Epithelial cell of proximal tubule (primary cell): ENCODE measurements around the gene SUSD6. TPM values are rescaled to one million over a fixed set of nuclear protein-coding genes. Genes with fewer than 3 reads are reported as not detected.
A peak's percentile ranks its signal among the peaks of the same experiment; 100 is the strongest.

Experiments used
- DNase-seq: peaks from one replicate; pipeline ENCODE4 v3.0.0-alpha.2; 2011; ENCODE audit warnings: low read depth
- H3K4me3 ChIP-seq: 2 replicates; pipeline ENCODE4 v1.5.1; 2011; ENCODE audit warnings: low read depth, mild to moderate bottlenecking, low read length
- total RNA-seq: library from RNA; depleted of rRNA; stranded (reverse); fragments of >200 nt; gene quantifications from 2 replicates; pipeline ENCODE4 v1.2.3, GENCODE V29; 2015
- TF ChIP-seq, protein P1 (sequence below): conservative IDR thresholded peaks from 2 replicates; pipeline ENCODE4 v1.5.1; 2012; ENCODE audit warnings: low read depth, mild to moderate bottlenecking, low read length

Gene SUSD6
- total RNA-seq, 1 donor from 2014 or later, result 6.2 TPM

- TF ChIP-seq, protein P1, sequence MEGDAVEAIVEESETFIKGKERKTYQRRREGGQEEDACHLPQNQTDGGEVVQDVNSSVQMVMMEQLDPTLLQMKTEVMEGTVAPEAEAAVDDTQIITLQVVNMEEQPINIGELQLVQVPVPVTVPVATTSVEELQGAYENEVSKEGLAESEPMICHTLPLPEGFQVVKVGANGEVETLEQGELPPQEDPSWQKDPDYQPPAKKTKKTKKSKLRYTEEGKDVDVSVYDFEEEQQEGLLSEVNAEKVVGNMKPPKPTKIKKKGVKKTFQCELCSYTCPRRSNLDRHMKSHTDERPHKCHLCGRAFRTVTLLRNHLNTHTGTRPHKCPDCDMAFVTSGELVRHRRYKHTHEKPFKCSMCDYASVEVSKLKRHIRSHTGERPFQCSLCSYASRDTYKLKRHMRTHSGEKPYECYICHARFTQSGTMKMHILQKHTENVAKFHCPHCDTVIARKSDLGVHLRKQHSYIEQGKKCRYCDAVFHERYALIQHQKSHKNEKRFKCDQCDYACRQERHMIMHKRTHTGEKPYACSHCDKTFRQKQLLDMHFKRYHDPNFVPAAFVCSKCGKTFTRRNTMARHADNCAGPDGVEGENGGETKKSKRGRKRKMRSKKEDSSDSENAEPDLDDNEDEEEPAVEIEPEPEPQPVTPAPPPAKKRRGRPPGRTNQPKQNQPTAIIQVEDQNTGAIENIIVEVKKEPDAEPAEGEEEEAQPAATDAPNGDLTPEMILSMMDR, result no peak
- no peak overlapping the region for H3K4me3 ChIP-seq
- no peak for DNase-seq
These were observed 5.7 kb upstream of the SUSD6 start for GRCh38 chr14:69605738-69606137.

GRCh38 chr14:69606258-69607184 is 4.9 kb upstream of the SUSD6 start:
- no peak for DNase-seq
- TF ChIP-seq, protein P1, result no peak
- H3K4me3 ChIP-seq, result no peak overlapping the region

- peak overlapping the region; percentile 69 for H3K4me3 ChIP-seq
- TF ChIP-seq, protein P1, result no peak
- no peak for DNase-seq
These were observed 1.1 kb upstream of the SUSD6 start for GRCh38 chr14:69610020-69610873.

DNA sequence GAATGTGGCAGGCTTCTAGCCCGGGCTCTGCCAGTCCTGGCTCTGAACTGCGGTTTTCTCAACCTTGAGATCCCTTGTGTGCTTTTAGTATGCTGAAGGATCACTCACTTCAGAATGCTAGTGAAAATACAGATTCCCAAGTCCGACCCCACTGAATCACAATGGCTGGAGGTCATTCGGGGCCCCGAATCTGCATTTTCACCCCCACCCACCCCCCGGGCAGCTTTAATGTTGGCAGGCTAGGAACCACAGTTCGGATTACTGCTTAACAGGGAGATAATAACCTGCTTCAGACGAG is 573 bp upstream of the SUSD6 start:
- peak overlapping the region; percentile 69 for H3K4me3 ChIP-seq
- no peak for DNase-seq
- TF ChIP-seq, protein P1, result no peak

- H3K4me3 ChIP-seq, result peak overlapping the region; percentile 75
- no peak for DNase-seq
- TF ChIP-seq, protein P1, result no peak
These were observed 802 bp downstream of the SUSD6 start for GRCh38 chr14:69612014-69612782.

GRCh38 chr14:69612783-69613130 is 1.4 kb downstream of the SUSD6 start:
- DNase-seq, result no peak

More at GRCh38 chr14:69612783-69613130, 1.4 kb downstream of the SUSD6 start:
- TF ChIP-seq, protein P1, result peak; percentile 33
- H3K4me3 ChIP-seq, result peak overlapping the region; percentile 75
